WTC11 (cell line): ENCODE measurements around the gene COL26A1. TPM values are rescaled to one million over a fixed set of nuclear protein-coding genes. Genes with fewer than 3 reads are reported as not detected.

ENCODE experiments used
- ATAC-seq: fragments of 200-7000 bp; cut with Tn5 transposase; 2 replicates; pipeline ENCODE4 v1.10.0; 2021; ENCODE audit warnings: mild to moderate bottlenecking, moderate library complexity
- CTCF ChIA-PET: fragments of 300-600 bp; sonication (Branson Sonifier 250); formaldehyde crosslinking; loops from one replicate; lab custom pipeline; 2021; ENCODE audit warnings: antibody characterized with exemption; lab: Charles Lee
- POLR2A ChIA-PET: fragments of 350-600 bp; sonication (Branson Sonifier 250); formaldehyde crosslinking; loops from one replicate; lab custom pipeline; 2021; ENCODE audit warnings: antibody characterized with exemption; lab: Charles Lee
- DNase-seq: peaks from one replicate; pipeline ENCODE4 v3.0.0; 2021; ENCODE audit warnings: low spot score
- H3K27ac Mint-ChIP-seq: 2 replicates; pipeline ENCODE4 v1.8.0; 2021; ENCODE audit warnings: mixed read lengths
- H3K27me3 Mint-ChIP-seq: 2 replicates; pipeline ENCODE4 v1.8.0; 2021; ENCODE audit warnings: low read depth, mild to moderate bottlenecking, moderate library complexity, mixed read lengths
- H3K36me3 Mint-ChIP-seq: 2 replicates; pipeline ENCODE4 v1.8.0; 2021; ENCODE audit warnings: mixed read lengths
- H3K4me1 Mint-ChIP-seq: 2 replicates; pipeline ENCODE4 v1.8.0; 2022; ENCODE audit warnings: mixed read lengths
- H3K4me3 Mint-ChIP-seq: 2 replicates; pipeline ENCODE4 v1.8.0; 2021; ENCODE audit warnings: mild to moderate bottlenecking, moderate library complexity, mixed read lengths
- H3K9me3 Mint-ChIP-seq: 2 replicates; pipeline ENCODE4 v1.8.0; 2021; ENCODE audit warnings: mixed read lengths
- CREB1 ChIP-seq: sonication (generic); formaldehyde crosslinking; IDR thresholded peaks from 2 replicates; pipeline ENCODE4 v1.8.0; 2023; ENCODE audit warnings: mild to moderate bottlenecking, missing genetic modification reagents
- CREM ChIP-seq: sonication (generic); formaldehyde crosslinking; IDR thresholded peaks from 2 replicates; pipeline ENCODE4 v1.8.1; 2022; ENCODE audit warnings: mild to moderate bottlenecking, missing genetic modification reagents, moderate library complexity
- ETV6 ChIP-seq: sonication (generic); formaldehyde crosslinking; IDR thresholded peaks from 2 replicates; pipeline ENCODE4 v1.8.1; 2022; ENCODE audit warnings: mild to moderate bottlenecking, missing genetic modification reagents
- GABPB1 ChIP-seq: sonication (generic); formaldehyde crosslinking; IDR thresholded peaks from 2 replicates; pipeline ENCODE4 v1.8.1; 2023; ENCODE audit warnings: mild to moderate bottlenecking, missing genetic modification reagents
- HMGA2 ChIP-seq: fragments of 250-450 bp; sonication (Bioruptor Pico); IDR thresholded peaks from 2 replicates; pipeline ENCODE4 v1.4.0; 2021; ENCODE audit warnings: mild to moderate bottlenecking, moderate library complexity
- JAZF1 ChIP-seq: fragments of 250-450 bp; sonication (Bioruptor Pico); IDR thresholded peaks from 2 replicates; pipeline ENCODE4 v1.9.0; 2021; ENCODE audit warnings: moderate library complexity, mild to moderate bottlenecking, inconsistent platforms
- MXD4 ChIP-seq: fragments of 250-450 bp; sonication (Bioruptor Pico); IDR thresholded peaks from 2 replicates; pipeline ENCODE4 v1.8.0; 2021; ENCODE audit warnings: mild to moderate bottlenecking, moderate library complexity, borderline replicate concordance
- NFYB ChIP-seq: sonication (generic); formaldehyde crosslinking; conservative IDR thresholded peaks from 2 replicates; pipeline ENCODE4 v1.8.0; 2022; ENCODE audit warnings: low read depth, missing genetic modification reagents
- NR1H2 ChIP-seq: sonication (generic); formaldehyde crosslinking; IDR thresholded peaks from 2 replicates; pipeline ENCODE4 v1.9.0; 2021; ENCODE audit warnings: mild to moderate bottlenecking, moderate library complexity, missing genetic modification reagents
- TP53 ChIP-seq: sonication (generic); formaldehyde crosslinking; IDR thresholded peaks from 2 replicates; pipeline ENCODE4 v1.8.1; 2023; ENCODE audit warnings: mild to moderate bottlenecking, missing genetic modification reagents
- ZBTB21 ChIP-seq: sonication (generic); formaldehyde crosslinking; IDR thresholded peaks from 2 replicates; pipeline ENCODE4 v1.8.1; 2023; ENCODE audit warnings: mild to moderate bottlenecking, missing genetic modification reagents, borderline replicate concordance
- ZNF121 ChIP-seq: sonication (generic); formaldehyde crosslinking; IDR thresholded peaks from 2 replicates; pipeline ENCODE4 v1.8.0; 2023; ENCODE audit warnings: missing genetic modification reagents
- ZNF317 ChIP-seq: sonication (generic); formaldehyde crosslinking; IDR thresholded peaks from 2 replicates; pipeline ENCODE4 v1.8.1; 2023; ENCODE audit warnings: low read depth, mild to moderate bottlenecking, moderate library complexity, missing genetic modification reagents, borderline replicate concordance
- ZNF416 ChIP-seq: fragments of 250-450 bp; sonication (Bioruptor Pico); IDR thresholded peaks from 2 replicates; pipeline ENCODE4 v1.9.0; 2021; ENCODE audit warnings: mild to moderate bottlenecking, inconsistent platforms
- total RNA-seq: library from RNA; stranded (reverse); gene quantifications from 3 replicates; pipeline ENCODE4 v1.2.3, GENCODE V29; 2021
- TF ChIP-seq, protein P1 (sequence below): sonication (generic); formaldehyde crosslinking; IDR thresholded peaks from 2 replicates; pipeline ENCODE4 v1.8.0; 2023; ENCODE audit warnings: mild to moderate bottlenecking, missing genetic modification reagents
- TF ChIP-seq, protein P2 (sequence below): sonication (generic); formaldehyde crosslinking; IDR thresholded peaks from 2 replicates; pipeline ENCODE4 v1.8.1; 2022; ENCODE audit warnings: missing genetic modification reagents, borderline replicate concordance
- TF ChIP-seq, protein P3 (sequence below): sonication (generic); formaldehyde crosslinking; IDR thresholded peaks from 2 replicates; pipeline ENCODE4 v1.8.0; 2023; ENCODE audit warnings: missing genetic modification reagents
- TF ChIP-seq, protein P4 (sequence below): sonication (generic); formaldehyde crosslinking; conservative IDR thresholded peaks from 2 replicates; pipeline ENCODE4 v1.8.1; 2022; ENCODE audit warnings: mild to moderate bottlenecking, missing genetic modification reagents
- TF ChIP-seq, protein P5 (sequence below): sonication (generic); formaldehyde crosslinking; IDR thresholded peaks from 2 replicates; pipeline ENCODE4 v1.8.1; 2023; ENCODE audit warnings: mild to moderate bottlenecking, missing genetic modification reagents, moderate library complexity

Gene COL26A1
- total RNA-seq, 1 experiment from 2014 or later: 64.4 TPM

DNA sequence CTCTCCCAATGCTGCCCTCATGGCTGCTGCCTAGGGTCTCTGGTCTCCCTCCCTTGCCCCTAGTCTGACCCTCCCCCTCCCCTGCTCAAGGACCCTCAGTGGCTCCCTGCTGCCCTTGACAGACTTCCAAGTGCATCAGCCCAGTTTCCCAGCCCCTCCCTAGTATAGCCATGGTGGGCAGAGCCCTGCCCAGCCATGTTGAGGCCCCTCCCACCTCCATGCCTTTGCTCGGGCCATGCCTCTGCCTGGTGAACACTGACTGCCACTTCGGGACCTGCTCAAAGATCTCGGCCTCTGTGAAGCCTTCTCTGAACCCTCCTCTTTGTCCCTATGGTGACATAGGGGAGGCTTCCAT lies 193.2 kb downstream of the COL26A1 start (continued):
- TF ChIP-seq, protein P1, sequence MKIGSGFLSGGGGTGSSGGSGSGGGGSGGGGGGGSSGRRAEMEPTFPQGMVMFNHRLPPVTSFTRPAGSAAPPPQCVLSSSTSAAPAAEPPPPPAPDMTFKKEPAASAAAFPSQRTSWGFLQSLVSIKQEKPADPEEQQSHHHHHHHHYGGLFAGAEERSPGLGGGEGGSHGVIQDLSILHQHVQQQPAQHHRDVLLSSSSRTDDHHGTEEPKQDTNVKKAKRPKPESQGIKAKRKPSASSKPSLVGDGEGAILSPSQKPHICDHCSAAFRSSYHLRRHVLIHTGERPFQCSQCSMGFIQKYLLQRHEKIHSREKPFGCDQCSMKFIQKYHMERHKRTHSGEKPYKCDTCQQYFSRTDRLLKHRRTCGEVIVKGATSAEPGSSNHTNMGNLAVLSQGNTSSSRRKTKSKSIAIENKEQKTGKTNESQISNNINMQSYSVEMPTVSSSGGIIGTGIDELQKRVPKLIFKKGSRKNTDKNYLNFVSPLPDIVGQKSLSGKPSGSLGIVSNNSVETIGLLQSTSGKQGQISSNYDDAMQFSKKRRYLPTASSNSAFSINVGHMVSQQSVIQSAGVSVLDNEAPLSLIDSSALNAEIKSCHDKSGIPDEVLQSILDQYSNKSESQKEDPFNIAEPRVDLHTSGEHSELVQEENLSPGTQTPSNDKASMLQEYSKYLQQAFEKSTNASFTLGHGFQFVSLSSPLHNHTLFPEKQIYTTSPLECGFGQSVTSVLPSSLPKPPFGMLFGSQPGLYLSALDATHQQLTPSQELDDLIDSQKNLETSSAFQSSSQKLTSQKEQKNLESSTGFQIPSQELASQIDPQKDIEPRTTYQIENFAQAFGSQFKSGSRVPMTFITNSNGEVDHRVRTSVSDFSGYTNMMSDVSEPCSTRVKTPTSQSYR (CRISPR knock-in tag): no peak
- TF ChIP-seq TP53 (no peak), NFYB (CRISPR knock-in tag) (no peak)

DNA sequence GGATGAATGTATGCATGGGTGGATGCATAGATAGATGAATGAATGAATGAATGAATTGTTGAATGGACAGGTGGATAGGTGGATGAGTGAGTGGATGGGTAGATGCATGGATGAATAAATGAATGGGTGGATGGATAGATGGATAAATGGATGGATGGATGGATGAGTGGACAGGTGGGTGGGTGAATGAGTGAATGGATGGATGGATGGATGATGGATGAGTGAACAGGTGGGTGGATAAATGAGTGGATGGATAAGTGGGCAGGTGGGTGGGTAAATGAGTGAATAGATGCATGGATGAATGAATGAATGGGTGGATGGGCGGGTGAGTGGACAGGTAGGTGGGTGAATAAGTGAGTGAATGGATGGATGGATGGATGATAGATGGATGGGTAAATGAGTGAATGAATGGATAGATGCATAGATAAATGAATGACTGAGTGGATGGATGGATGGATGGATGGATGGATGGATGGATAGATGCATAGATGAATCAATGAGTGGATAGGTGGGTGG lies 193.8 kb downstream of the COL26A1 start:
- H3K4me1 Mint-ChIP-seq: no peaks in the 10 kb centered on the region
- POLR2A ChIA-PET: no interaction called here
- no peaks in the 10 kb centered on the region for H3K27me3 Mint-ChIP-seq
- ATAC-seq (no peak), DNase-seq (no peak)
- TF ChIP-seq, protein P1 (CRISPR knock-in tag): no peak
- TF ChIP-seq ZBTB21 (no peak), JAZF1 (CRISPR knock-in tag) (no peak), NR1H2 (CRISPR knock-in tag) (no peak), GABPB1 (no peak), ZNF317 (no peak), MXD4 (CRISPR knock-in tag) (no peak), ETV6 (no peak), CREM (CRISPR knock-in tag) (no peak), CREB1 (CRISPR knock-in tag) (no peak), ZNF121 (CRISPR knock-in tag) (no peak), HMGA2 (CRISPR knock-in tag) (no peak), ZNF416 (CRISPR knock-in tag) (no peak)
- TF ChIP-seq, protein P2, sequence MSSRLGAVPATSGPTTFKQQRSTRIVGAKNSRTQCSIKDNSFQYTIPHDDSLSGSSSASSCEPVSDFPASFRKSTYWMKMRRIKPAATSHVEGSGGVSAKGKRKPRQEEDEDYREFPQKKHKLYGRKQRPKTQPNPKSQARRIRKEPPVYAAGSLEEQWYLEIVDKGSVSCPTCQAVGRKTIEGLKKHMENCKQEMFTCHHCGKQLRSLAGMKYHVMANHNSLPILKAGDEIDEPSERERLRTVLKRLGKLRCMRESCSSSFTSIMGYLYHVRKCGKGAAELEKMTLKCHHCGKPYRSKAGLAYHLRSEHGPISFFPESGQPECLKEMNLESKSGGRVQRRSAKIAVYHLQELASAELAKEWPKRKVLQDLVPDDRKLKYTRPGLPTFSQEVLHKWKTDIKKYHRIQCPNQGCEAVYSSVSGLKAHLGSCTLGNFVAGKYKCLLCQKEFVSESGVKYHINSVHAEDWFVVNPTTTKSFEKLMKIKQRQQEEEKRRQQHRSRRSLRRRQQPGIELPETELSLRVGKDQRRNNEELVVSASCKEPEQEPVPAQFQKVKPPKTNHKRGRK (CRISPR knock-in tag): no peak
- TF ChIP-seq, protein P3, sequence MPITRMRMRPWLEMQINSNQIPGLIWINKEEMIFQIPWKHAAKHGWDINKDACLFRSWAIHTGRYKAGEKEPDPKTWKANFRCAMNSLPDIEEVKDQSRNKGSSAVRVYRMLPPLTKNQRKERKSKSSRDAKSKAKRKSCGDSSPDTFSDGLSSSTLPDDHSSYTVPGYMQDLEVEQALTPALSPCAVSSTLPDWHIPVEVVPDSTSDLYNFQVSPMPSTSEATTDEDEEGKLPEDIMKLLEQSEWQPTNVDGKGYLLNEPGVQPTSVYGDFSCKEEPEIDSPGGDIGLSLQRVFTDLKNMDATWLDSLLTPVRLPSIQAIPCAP (CRISPR knock-in tag): no peak
- TF ChIP-seq, protein P4, sequence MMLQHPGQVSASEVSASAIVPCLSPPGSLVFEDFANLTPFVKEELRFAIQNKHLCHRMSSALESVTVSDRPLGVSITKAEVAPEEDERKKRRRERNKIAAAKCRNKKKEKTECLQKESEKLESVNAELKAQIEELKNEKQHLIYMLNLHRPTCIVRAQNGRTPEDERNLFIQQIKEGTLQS (CRISPR knock-in tag): no peak
- TF ChIP-seq, protein P5, sequence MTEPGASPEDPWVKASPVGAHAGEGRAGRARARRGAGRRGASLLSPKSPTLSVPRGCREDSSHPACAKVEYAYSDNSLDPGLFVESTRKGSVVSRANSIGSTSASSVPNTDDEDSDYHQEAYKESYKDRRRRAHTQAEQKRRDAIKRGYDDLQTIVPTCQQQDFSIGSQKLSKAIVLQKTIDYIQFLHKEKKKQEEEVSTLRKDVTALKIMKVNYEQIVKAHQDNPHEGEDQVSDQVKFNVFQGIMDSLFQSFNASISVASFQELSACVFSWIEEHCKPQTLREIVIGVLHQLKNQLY (CRISPR knock-in tag): no peak
- H3K9me3 Mint-ChIP-seq: no peaks in the 10 kb centered on the region
- CTCF ChIA-PET: no interaction called here
- peaks cover 3% of the 10 kb centered on the region; the same call in 1 of the 2 replicates for H3K36me3 Mint-ChIP-seq
- H3K27ac Mint-ChIP-seq: no peak overlapping the region
- no peak overlapping the region for H3K4me3 Mint-ChIP-seq
